GM23248 (cell line): ENCODE data around the gene ZRSR2.

Source experiments
- EZH2 ChIP-seq: fragments of 200-600 bp; sonication (generic); IDR thresholded peaks from 2 replicates; pipeline ENCODE4 v1.6.1; 2018; ENCODE audit warnings: antibody characterized with exemption, mild to moderate bottlenecking; ENCODE audit not compliant: insufficient read depth, poor library complexity, severe bottlenecking
- EZH2phosphoT487 ChIP-seq: fragments of 200-600 bp; sonication (generic); IDR thresholded peaks from 2 replicates; pipeline ENCODE4 v1.6.1; 2018; ENCODE audit warnings: antibody characterized with exemption, moderate library complexity, mild to moderate bottlenecking, low read depth; ENCODE audit not compliant: insufficient read depth

GRCh38 chrX:15864629-15865028 is 74.3 kb downstream of the ZRSR2 start:
- TF ChIP-seq EZH2phosphoT487 (no peak), EZH2 (no peak)
